HepG2 (cell line): ENCODE results near the gene NRN1. TPM values are rescaled to one million over a fixed set of nuclear protein-coding genes. Genes with fewer than 3 reads are reported as not detected.
"Not testable (repeated sequence)": the region's sequence is repeated elsewhere in the genome, so short reads cannot be mapped to it uniquely, and the experiment has no call there.

ENCODE experiments used
- ATAC-seq: fragments of 200-7000 bp; cut with Tn5 transposase; 3 replicates; pipeline ENCODE4 v1.9.1; 2020; ENCODE audit warnings: mild to moderate bottlenecking, moderate library complexity
- BruUV-seq: library from RNA; stranded (reverse); fragments of 400-500 nt; replicated peaks from 2 replicates; lab custom pipeline; 2021; lab: Mats Ljungman, UMichigan
- CTCF ChIA-PET: fragments of 300-600 bp; formaldehyde crosslinking; extraction: SDS; loops from one replicate; lab custom pipeline; 2021; ENCODE audit warnings: low total read pairs, inconsistent platforms, low intra/inter-chr PET ratio; lab: Yijun Ruan, JAX
- POLR2A ChIA-PET: fragments of 350-600 bp; sonication (Branson Sonifier 250); formaldehyde crosslinking; loops from one replicate; lab custom pipeline; 2020; ENCODE audit warnings: antibody characterized with exemption, inconsistent platforms; lab: Yijun Ruan, JAX
- DNase-seq: peaks from one replicate; pipeline ENCODE4 v3.0.0-alpha.2; 2015; ENCODE audit warnings: low spot score
- FAIRE-seq: peaks from 3 replicates; lab custom pipeline; 2011; peaks lifted over from hg19 to GRCh38; lab: Jason Lieb, UNC
- H2AFZ ChIP-seq: one replicate; pipeline ENCODE4 v1.6.1; 2011; ENCODE audit warnings: low read length, inconsistent platforms
- H3K27ac ChIP-seq: fragments of 300-600 bp; 3 replicates; pipeline ENCODE4 v1.8.0; 2011; ENCODE audit warnings: mixed run types, mild to moderate bottlenecking, mixed read lengths, low read length, inconsistent platforms; ENCODE audit not compliant: insufficient read depth; ENCODE audit errors: extremely low read length
- H3K27me3 ChIP-seq, 2 experiments: fragments of 200-600 bp in 1 of 2; 2 replicates in 1 of 2; 3 replicates in 1 of 2; pipeline versions ENCODE4 v1.6.0 to v1.8.0; 2011; ENCODE audit warnings: low read length in 2 of 2, mild to moderate bottlenecking in 2 of 2, moderate library complexity in 2 of 2, inconsistent platforms in 1 of 2; ENCODE audit not compliant: insufficient read depth in 2 of 2, control insufficient read depth in 1 of 2
- H3K36me3 ChIP-seq, 2 experiments: fragments of 200-600 bp in 1 of 2; replicated peaks in 1 of 2; 2 replicates in 1 of 2; 3 replicates in 1 of 2; pipeline versions ENCODE4 v1.5.1 to v1.8.0; 2011; ENCODE audit warnings: low read length in 2 of 2, inconsistent platforms in 1 of 2; ENCODE audit not compliant: insufficient read depth in 2 of 2, control insufficient read depth in 1 of 2
- H3K4me1 ChIP-seq: 2 replicates; pipeline ENCODE4 v1.5.1; 2012; ENCODE audit warnings: low read length, inconsistent platforms; ENCODE audit not compliant: insufficient read depth
- H3K4me2 ChIP-seq: 2 replicates; pipeline ENCODE4 v1.6.0; 2011; ENCODE audit warnings: low read depth, low read length, inconsistent platforms
- H3K4me3 ChIP-seq, 3 experiments: fragments of 200-600 bp in 1 of 3; sonication (generic), shearing (Covaris generic) in 1 of 3; replicated peaks in 1 of 3; 2 replicates each; pipeline ENCODE4 v1.5.1; 2011 to 2016; ENCODE audit warnings: low read length in 3 of 3, inconsistent platforms in 2 of 3, low read depth in 2 of 3, mild to moderate bottlenecking in 2 of 3, control low read depth in 1 of 3, mixed read lengths in 1 of 3; ENCODE audit not compliant: insufficient read depth in 1 of 3
- H3K79me2 ChIP-seq: one replicate; pipeline ENCODE4 v1.6.1; 2011; ENCODE audit warnings: low read length, inconsistent platforms; ENCODE audit not compliant: insufficient read depth
- H3K9ac ChIP-seq: 2 replicates; pipeline ENCODE4 v1.6.0; 2011; ENCODE audit warnings: mild to moderate bottlenecking, low read depth, low read length, inconsistent platforms; ENCODE audit not compliant: insufficient read depth
- H3K9me3 ChIP-seq: 2 replicates; pipeline ENCODE4 v1.5.1; 2012; ENCODE audit warnings: mild to moderate bottlenecking, low read length
- H4K20me1 ChIP-seq: 2 replicates; pipeline ENCODE4 v1.6.0; 2011; ENCODE audit warnings: inconsistent platforms, mild to moderate bottlenecking, low read length, moderate library complexity; ENCODE audit not compliant: insufficient read depth
- ARID5B ChIP-seq: IDR thresholded peaks from 2 replicates; pipeline ENCODE4 v1.4.0; 2020; ENCODE audit warnings: mild to moderate bottlenecking, missing genetic modification reagents
- FOXP1 ChIP-seq, 2 experiments: fragments of 450-650 bp in 1 of 2; IDR thresholded peaks; 2 replicates each; pipeline ENCODE4 v1.6.1; 2017 to 2018; ENCODE audit warnings: antibody characterized with exemption in 1 of 2
- HHEX ChIP-seq: IDR thresholded peaks from 2 replicates; pipeline ENCODE4 v1.6.1; 2016; ENCODE audit warnings: control low read depth
- WGBS: methylation state at CpG from one replicate; pipeline ENCODE4 v1.1.6; 2017; ENCODE audit warnings: low lambda C conversion rate; 5-methylcytosine and 5-hydroxymethylcytosine counted together
- in situ Hi-C: cut with HindIII; loops from 2 replicates; pipeline ENCODE4 v1.10.0; 2017; ENCODE audit warnings: low pct_unique_long_range_greater_than_20kb; ENCODE audit not compliant: extremely low pct_ligation_motif_present
- intact Hi-C: fragments of 100-400 bp; cut with micrococcal nuclease; formaldehyde crosslinking; loops from one replicate; pipeline ENCODE4 v1.10.0; 2022; ENCODE audit not compliant: unreplicated experiment
- polyA plus RNA-seq, 8 experiments: library from polyadenylated mRNA; depleted of rRNA in 3 of 8; stranded (reverse) in 7 of 8; unstranded in 1 of 8; fragments of >200 nt; fragmentation: Illumina TruSeq in 4 of 8; extraction: Trizol in 4 of 8; gene quantifications; 2 replicates each; pipeline versions ENCODE4 v1.2.1 to v1.2.3, GENCODE V29; 2011 to 2016; ENCODE audit warnings: low read depth in 4 of 8, missing spikeins in 1 of 8, mixed read lengths in 1 of 8; ENCODE audit not compliant: insufficient read depth in 1 of 8
- total RNA-seq, 5 experiments: library from RNA; depleted of rRNA; stranded (reverse); fragments of >200 nt; fragmentation: Illumina TruSeq; extraction: Trizol; gene quantifications; 2 replicates each; pipeline ENCODE4 v1.2.3, GENCODE V29; 2016; ENCODE audit warnings: low read depth in 1 of 5

The NRN1 gene
- total and polyA plus RNA-seq, 2 of the 13 experiments (the other 11 are each of a cell fraction or from before 2014, with no cell fraction given): 0.11 TPM; not detected in 1

GRCh38 chr6:6024220-6024619 is 17.5 kb upstream of the NRN1 start (continued):
- TF ChIP-seq HHEX (peak; percentile 42; the same call in 1 of the 2 replicates), FOXP1 (IDR thresholded peaks at IDR 0.05) (no peak), FOXP1 (CRISPR knock-in tag; IDR thresholded peaks at IDR 0.05) (0 out of 2 replicates have a peak, but pooled peaks have one; percentile 26), ARID5B (CRISPR knock-in tag) (peak; percentile 32)

DNA sequence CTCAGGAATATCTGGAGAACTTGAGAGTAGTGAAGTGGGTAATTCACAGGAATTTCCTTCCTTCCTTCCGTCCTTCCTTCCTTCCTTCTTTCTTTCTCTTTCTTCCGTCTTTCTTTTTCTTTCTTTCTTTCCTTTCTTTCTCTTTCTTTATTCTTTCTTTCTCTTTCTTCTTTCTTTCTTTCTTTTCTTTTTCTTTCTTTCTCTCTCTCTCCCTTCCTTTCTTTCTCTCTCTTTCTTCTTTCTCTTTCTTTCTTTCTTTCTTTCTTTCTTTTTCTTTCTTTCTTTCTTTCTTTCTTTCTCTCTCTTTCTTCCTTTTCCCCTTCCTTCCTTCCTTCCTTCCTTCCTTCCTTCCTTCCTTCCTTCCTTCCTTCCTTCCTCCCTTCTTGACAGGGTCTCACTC is 16.1 kb upstream of the NRN1 start:
- BruUV-seq, H2AFZ ChIP-seq, DNase-seq, H3K4me3 ChIP-seq, H3K4me2 ChIP-seq, ATAC-seq, CTCF ChIA-PET, H3K79me2 ChIP-seq, H3K27ac ChIP-seq, POLR2A ChIA-PET, in situ Hi-C loops, H3K9me3 ChIP-seq, intact Hi-C loops, H3K36me3 ChIP-seq, H3K9ac ChIP-seq, FAIRE-seq, H4K20me1 ChIP-seq, H3K27me3 ChIP-seq: not testable (repeated sequence)
- 75% methylated on average over 2 of the region's 2 CpGs for WGBS
- H3K4me1 ChIP-seq: peaks cover 26% of the 10 kb centered on the region
